ENCODE measurements around the gene SPNS2. TPM values are rescaled to one million over a fixed set of nuclear protein-coding genes. Genes with fewer than 3 reads are reported as not detected.

The SPNS2 gene
- total and polyA plus RNA-seq, 10 of the 15 experiments (the other 5 are each of a cell fraction or from before 2014, with no cell fraction given), result 0.04 to 1.1 (median 0.23) TPM; not detected in 2

DNA sequence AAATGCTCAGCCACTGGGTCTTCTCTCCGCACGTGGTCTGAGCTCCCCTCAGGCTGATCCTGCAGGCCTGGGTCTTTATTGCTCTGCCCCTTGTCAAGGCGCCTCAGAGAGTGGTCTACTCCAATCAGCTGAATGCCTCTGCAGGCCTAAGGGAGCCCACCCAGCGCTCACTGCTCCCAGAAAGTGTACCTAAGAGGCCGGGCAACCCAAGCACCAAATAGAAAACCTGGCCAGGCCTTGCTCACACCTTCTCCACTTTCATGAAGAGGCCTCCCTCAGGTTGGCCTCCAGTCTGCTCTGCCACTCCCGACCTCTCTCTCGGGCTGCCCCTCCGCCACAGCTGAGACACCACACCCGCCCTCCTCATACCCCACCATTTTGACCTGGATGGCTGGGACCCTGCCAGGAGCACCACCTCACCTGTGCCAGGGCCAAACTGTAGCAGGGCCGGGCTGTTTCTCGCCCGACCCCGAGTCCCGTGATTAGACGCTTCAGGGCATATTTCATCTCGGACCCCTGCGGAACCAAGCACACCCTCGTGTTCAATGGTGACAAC lies 55.8 kb downstream of the SPNS2 start:
- ChIA-PET SMC1A (ENCODE audit: uncharacterized antibody, unreplicated experiment) (interaction anchor here (1.3 kb wide), 1 partner anchor 31 kb away, joined by 4 read pairs; no protein-coding TSS in a partner anchor), POLR2A (interaction anchor here (1.3 kb wide), 1 partner anchor 9 kb away, joined by 4 read pairs; no protein-coding TSS in a partner anchor), CTCF (interaction anchor here (0.7 to 5.8 kb wide), 3 partner anchors 9 to 303 kb away, joined by 3 to 60 read pairs (median 3); no protein-coding TSS in a partner anchor), RAD21 (ENCODE audit: unreplicated experiment) (interaction anchor here (0.5 to 1.6 kb wide), 3 partner anchors 8 to 776 kb away, joined by 3 read pairs; no protein-coding TSS in a partner anchor)
- H3K27ac ChIP-seq (ENCODE audit: control insufficient read depth, insufficient read depth), result peak overlapping the region; percentile 69
- DNase-seq (ENCODE audit: low read depth, low spot score) (no peak), FAIRE-seq (no peak), ATAC-seq (peak; percentile 30)
- H3K4me1 ChIP-seq (ENCODE audit: control insufficient read depth, insufficient read depth, low read length), result peaks cover 21% of the 10 kb centered on the region
- peak overlapping the region; percentile 92 for H2AFZ ChIP-seq (ENCODE audit: control insufficient read depth, low read depth, low read length)
- H3K9me3 ChIP-seq (replicated peaks; ENCODE audit: control insufficient read depth, insufficient read depth, low read length), result no peaks in the 10 kb centered on the region
- in situ Hi-C loops (cut with MboI), result no loop called here
- H3K4me2 ChIP-seq (ENCODE audit: control insufficient read depth, insufficient read depth), result peak overlapping the region; percentile 32
- no peaks in the 10 kb centered on the region for H4K20me1 ChIP-seq (ENCODE audit: control insufficient read depth, insufficient read depth)
- peak overlapping the region; percentile 96 for H3K4me3 ChIP-seq
- no peaks in the 10 kb centered on the region for H3K27me3 ChIP-seq (replicated peaks in 1 of 2; ENCODE audit: control insufficient read depth in 2 of 2, insufficient read depth in 2 of 2, low read length in 1 of 2)
- H3K79me2 ChIP-seq (ENCODE audit: control insufficient read depth, insufficient read depth, low read length), result peaks cover 27% of the 10 kb centered on the region
- BruUV-seq (replicated peaks), result no TSS peak
- intact Hi-C loops (cut with micrococcal nuclease; ENCODE audit: unreplicated experiment), result no loop called here
- 8% methylated on average over 18 of the region's 18 CpGs for WGBS (ENCODE audit: insufficient coverage, insufficient replicate concordance, low lambda C conversion rate, missing lambda C conversion rate)
- no peak for TF ChIP-seq SRF (IDR thresholded peaks at IDR 0.05; ENCODE audit: low read depth in 2 of 2, low read length in 2 of 2)
- no peak for TF ChIP-seq IRF4 (IDR thresholded peaks at IDR 0.05; ENCODE audit: low read depth, low read length)
- no peak for TF ChIP-seq CEBPB (IDR thresholded peaks at IDR 0.05; ENCODE audit: borderline replicate concordance in 1 of 2, low read depth in 2 of 2, low read length in 2 of 2)
- peak overlapping the region; percentile 90 for H3K9ac ChIP-seq (ENCODE audit: control insufficient read depth, insufficient read depth, low read length)
- peaks cover 17 to 28% of the 10 kb centered on the region in 2 experiments for H3K36me3 ChIP-seq (ENCODE audit: control insufficient read depth in 2 of 2, insufficient read depth in 2 of 2, low read length in 1 of 2)

DNA sequence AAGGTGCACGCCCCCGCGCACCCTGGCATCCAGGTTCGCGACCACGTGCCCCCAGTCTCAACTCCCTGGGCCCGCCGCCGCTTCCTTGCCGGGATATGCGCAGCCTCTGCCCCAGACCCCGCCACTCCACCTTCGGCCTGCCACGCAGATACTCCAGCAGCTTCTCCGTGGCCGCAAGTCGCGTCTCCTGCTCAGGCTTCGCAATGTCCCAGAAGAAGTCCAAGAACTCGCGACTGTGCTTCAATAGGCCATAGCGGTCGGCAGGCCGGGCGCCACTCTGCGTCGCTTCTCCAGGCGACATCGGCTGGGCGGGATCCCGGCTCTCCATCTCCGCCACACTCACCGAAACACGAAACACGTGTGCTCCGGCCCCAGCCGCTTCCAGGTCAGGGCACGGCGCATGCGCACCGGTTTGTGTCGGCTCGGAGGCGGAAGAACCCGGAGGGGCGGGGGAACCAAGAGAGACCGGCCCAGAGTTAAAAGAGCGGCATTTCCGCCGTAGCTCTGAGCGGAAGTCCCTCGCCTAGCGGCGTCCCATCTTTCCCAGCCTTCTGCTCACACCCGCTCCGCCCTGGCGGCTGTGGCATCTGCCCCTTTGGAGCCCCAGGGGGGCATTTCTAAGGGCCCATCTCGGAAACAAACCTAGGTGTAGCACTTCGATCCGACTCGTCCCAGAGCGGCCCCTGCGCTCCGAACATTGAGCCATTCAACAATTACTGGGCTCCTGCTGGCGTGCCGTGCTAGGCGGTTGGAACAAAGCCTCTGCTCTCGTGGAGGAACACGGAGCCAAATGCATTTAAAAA lies 56.5 kb downstream of the SPNS2 start, which contains the start of gene MYBBP1A:
Gene MYBBP1A (minus strand): TSS at position 388 of the 803 bp plus-strand sequence. CDS start 60 bp downstream, at position 328.
- H3K9me3 ChIP-seq (replicated peaks; ENCODE audit: control insufficient read depth, insufficient read depth, low read length), result no peaks in the 10 kb centered on the region
- FAIRE-seq (peak; percentile 98), ATAC-seq (peak; percentile 93), DNase-seq (ENCODE audit: low read depth, low spot score) (peak; percentile 83)
- H3K4me3 ChIP-seq, result peak within 1 kb of the TSS; percentile 96
- H3K9ac ChIP-seq (ENCODE audit: control insufficient read depth, insufficient read depth, low read length), result peak within 1 kb of the TSS; percentile 90
- BruUV-seq (replicated peaks), result TSS peak; percentile 63
- in situ Hi-C loops (cut with MboI) (no loop called here), intact Hi-C loops (cut with micrococcal nuclease; ENCODE audit: unreplicated experiment) (no loop called here)
- SMC1A ChIA-PET (ENCODE audit: uncharacterized antibody, unreplicated experiment), result interaction anchor here (1.3 kb wide), 1 partner anchor 32 kb away, joined by 4 read pairs; no protein-coding TSS in a partner anchor
- H3K4me1 ChIP-seq (ENCODE audit: control insufficient read depth, insufficient read depth, low read length), result peaks cover 21% of the 10 kb centered on the region
- peak within 1 kb of the TSS; percentile 92 for H2AFZ ChIP-seq (ENCODE audit: control insufficient read depth, low read depth, low read length)
- H4K20me1 ChIP-seq (ENCODE audit: control insufficient read depth, insufficient read depth), result no peaks in the 10 kb centered on the region
- POLR2A ChIA-PET, result interaction anchor here (0.7 to 1.3 kb wide), 2 partner anchors 8 to 12 kb away, joined by 3 to 4 read pairs; no protein-coding TSS in a partner anchor
- CTCF ChIA-PET, result interaction anchor here (0.8 to 5.8 kb wide), 4 partner anchors 12 to 142 kb away, joined by 3 to 60 read pairs (median 6); no protein-coding TSS in a partner anchor
- RAD21 ChIA-PET (ENCODE audit: unreplicated experiment), result interaction anchor here (0.7 to 1.6 kb wide), 3 partner anchors 8 to 385 kb away, joined by 3 to 4 read pairs (median 3); partner anchors contain the start of genes RNF167 and SLC25A11
- peak within 1 kb of the TSS; percentile 87 for H3K27ac ChIP-seq (ENCODE audit: control insufficient read depth, insufficient read depth)
- H3K4me2 ChIP-seq (ENCODE audit: control insufficient read depth, insufficient read depth), result peak within 1 kb of the TSS; percentile 90
- H3K36me3 ChIP-seq (ENCODE audit: control insufficient read depth in 2 of 2, insufficient read depth in 2 of 2, low read length in 1 of 2), result peaks cover 11 to 28% of the 10 kb centered on the region in 2 experiments
- peaks cover 27% of the 10 kb centered on the region for H3K79me2 ChIP-seq (ENCODE audit: control insufficient read depth, insufficient read depth, low read length)
- WGBS (ENCODE audit: insufficient coverage, insufficient replicate concordance, low lambda C conversion rate, missing lambda C conversion rate), result under 1% methylated on average over 63 of the region's 69 CpGs
- no peaks in the 10 kb centered on the region for H3K27me3 ChIP-seq (replicated peaks in 1 of 2; ENCODE audit: control insufficient read depth in 2 of 2, insufficient read depth in 2 of 2, low read length in 1 of 2)
- TF ChIP-seq, protein P1, sequence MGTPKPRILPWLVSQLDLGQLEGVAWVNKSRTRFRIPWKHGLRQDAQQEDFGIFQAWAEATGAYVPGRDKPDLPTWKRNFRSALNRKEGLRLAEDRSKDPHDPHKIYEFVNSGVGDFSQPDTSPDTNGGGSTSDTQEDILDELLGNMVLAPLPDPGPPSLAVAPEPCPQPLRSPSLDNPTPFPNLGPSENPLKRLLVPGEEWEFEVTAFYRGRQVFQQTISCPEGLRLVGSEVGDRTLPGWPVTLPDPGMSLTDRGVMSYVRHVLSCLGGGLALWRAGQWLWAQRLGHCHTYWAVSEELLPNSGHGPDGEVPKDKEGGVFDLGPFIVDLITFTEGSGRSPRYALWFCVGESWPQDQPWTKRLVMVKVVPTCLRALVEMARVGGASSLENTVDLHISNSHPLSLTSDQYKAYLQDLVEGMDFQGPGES (IDR thresholded peaks at IDR 0.05), result no peak
- no peak for TF ChIP-seq WRNIP1 (IDR thresholded peaks at IDR 0.05; ENCODE audit: borderline replicate concordance, low read depth, low read length)
- TF ChIP-seq, protein P2, sequence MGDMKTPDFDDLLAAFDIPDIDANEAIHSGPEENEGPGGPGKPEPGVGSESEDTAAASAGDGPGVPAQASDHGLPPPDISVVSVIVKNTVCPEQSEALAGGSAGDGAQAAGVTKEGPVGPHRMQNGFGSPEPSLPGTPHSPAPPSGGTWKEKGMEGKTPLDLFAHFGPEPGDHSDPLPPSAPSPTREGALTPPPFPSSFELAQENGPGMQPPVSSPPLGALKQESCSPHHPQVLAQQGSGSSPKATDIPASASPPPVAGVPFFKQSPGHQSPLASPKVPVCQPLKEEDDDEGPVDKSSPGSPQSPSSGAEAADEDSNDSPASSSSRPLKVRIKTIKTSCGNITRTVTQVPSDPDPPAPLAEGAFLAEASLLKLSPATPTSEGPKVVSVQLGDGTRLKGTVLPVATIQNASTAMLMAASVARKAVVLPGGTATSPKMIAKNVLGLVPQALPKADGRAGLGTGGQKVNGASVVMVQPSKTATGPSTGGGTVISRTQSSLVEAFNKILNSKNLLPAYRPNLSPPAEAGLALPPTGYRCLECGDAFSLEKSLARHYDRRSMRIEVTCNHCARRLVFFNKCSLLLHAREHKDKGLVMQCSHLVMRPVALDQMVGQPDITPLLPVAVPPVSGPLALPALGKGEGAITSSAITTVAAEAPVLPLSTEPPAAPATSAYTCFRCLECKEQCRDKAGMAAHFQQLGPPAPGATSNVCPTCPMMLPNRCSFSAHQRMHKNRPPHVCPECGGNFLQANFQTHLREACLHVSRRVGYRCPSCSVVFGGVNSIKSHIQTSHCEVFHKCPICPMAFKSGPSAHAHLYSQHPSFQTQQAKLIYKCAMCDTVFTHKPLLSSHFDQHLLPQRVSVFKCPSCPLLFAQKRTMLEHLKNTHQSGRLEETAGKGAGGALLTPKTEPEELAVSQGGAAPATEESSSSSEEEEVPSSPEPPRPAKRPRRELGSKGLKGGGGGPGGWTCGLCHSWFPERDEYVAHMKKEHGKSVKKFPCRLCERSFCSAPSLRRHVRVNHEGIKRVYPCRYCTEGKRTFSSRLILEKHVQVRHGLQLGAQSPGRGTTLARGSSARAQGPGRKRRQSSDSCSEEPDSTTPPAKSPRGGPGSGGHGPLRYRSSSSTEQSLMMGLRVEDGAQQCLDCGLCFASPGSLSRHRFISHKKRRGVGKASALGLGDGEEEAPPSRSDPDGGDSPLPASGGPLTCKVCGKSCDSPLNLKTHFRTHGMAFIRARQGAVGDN (IDR thresholded peaks at IDR 0.05), result peak; percentile 82
